ENCODE measurements around the gene ABCB9.

- TF ChIP-seq CTCF (IDR thresholded peaks at IDR 0.05) (no peak), EP300 (IDR thresholded peaks at IDR 0.05) (no peak), POLR2A (IDR thresholded peaks at IDR 0.05) (no peak), POLR2AphosphoS5 (IDR thresholded peaks at IDR 0.05) (no peak)
Observed at GRCh38 chr12:123005081-123005626, 38.9 kb upstream of the ABCB9 start.

Data from sigmoid colon (tissue), 4 donors.